Measurements from ENCODE around the gene TGM1.

Gene TGM1

DNA sequence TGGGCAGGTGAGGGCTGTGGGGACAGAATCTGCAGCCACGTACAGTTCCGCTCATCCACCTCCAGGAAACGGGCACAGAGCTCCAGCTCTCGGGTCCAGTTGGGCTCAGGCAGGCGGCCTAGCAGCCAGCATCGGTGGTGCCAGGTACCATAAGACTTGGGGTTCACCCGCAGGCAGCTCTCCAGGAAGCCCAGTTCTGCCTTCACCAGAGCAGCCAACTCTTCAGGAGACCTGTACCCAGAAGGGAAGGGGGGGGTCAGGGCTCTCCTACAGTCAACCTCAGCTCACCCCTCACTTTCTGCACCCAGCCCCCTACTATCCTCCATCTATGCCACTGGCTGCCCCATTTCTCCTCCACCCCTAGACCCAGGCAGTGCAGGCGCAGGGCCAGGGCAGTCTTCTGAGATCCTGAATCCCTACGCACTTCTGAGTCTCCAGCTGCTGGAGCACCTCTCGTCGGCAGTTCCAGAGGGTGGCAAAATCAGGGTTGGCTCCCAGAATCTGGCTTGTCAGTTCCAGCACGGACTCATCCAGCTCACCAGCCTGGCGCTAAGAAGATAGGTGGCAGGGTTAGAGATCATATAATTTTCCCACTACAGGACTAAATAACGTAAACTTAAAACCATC lies 7.0 kb upstream of the TGM1 start:
- FAIRE-seq: no peak

DNA sequence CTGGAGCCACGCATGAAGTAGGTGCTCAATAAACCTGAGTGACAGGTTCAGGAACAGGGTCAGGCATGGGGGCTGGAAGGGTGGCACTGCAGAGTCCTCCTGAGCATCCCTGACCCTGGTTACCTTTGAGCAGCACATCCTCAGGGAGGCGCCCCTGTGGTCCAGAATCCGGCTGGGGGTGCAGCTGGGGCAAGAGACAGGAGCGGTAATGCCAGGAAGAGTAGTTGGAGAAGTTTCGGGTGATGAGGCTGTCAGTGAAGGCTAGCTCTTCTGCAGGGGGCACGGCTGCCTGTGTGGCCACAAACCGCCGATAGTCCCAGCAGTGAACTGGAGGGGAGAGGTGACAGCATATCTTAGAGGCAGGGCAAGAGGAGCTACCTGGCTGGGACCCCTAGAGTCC lies 6.4 kb upstream of the TGM1 start:
- no peak for FAIRE-seq

DNA sequence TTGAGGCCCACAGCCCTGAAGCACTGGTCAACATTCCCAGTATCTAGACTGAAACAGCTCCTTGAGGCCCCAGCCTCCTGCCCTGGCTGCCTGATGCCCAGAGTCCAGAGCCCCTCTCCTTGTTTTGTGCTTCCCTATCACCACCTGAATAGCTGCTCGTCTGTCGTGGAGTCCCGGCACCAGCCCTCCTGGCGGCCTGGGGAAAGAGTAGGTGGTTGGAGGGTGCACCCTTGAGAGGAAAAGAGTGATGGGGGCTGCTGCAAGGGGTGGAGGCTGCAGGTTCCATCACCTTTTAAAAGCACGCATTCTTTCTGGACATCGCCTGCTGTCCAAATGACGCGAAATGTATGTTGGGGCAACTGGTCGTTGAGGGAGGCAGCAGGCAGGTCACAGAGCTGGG lies 5.2 kb upstream of the TGM1 start:
- no peak for FAIRE-seq

DNA sequence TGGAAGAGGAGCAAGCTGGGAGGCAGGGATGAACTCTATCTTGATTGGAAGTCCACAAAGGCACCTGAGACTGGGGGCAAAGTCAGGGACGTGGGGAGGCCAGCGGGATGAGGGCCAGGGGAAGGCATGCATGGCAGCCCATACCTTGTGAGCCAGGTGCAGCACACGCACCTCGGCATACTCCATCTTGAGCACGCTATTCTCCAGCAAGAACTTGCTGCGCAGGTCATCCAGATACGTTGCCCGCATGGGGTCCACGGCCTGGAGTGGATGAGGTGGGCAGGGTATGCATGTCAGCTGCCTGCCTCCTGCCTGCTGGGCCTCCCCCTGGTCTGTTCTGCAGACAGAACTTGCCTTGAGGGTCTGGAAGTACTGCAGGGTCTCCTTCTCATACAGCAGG lies 4.5 kb upstream of the TGM1 start:
- FAIRE-seq: no peak

DNA sequence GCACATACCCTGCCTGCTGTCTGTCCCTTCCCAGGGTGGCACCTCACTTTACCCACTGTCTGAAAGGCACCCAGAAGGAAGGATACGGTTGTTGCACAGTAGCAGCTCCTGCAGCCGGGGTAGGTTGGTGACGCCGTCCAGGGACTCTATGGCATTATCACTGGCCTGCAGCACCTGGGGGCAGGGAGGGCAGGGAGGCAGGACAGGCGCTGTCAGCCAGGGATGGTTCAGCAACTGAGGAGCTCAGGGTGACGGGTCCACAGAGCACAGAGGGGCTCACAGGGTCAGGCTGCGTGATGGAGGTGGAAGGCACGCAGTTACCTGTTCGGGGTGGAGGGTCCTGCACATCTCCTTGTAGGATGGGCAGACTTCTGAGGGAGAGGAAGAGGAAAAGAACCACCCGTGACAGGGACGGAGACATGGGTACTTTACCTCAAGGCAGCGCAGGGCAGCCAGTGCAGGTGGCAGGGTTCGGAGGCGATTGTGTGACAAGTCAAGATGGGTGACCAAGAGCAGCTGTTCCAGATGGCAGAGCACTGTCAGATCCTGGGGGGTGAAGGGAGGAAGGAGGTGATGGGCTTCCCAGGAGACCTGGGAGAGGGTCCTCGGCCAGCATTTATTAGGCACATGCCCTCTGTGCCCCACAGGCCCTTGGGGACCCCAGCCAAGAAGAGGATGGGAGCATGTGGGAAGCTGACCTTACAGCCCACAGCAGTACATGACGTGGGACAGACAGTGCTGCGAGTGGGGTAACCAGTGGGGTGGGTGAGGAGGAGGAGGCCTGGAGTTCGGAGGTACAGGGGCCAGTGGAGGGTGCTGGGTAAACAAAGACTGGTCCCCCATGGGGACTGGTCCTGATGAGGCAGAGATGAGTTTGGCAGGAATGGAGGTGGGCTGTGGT lies 3.6 kb upstream of the TGM1 start:
- FAIRE-seq: no peak

DNA sequence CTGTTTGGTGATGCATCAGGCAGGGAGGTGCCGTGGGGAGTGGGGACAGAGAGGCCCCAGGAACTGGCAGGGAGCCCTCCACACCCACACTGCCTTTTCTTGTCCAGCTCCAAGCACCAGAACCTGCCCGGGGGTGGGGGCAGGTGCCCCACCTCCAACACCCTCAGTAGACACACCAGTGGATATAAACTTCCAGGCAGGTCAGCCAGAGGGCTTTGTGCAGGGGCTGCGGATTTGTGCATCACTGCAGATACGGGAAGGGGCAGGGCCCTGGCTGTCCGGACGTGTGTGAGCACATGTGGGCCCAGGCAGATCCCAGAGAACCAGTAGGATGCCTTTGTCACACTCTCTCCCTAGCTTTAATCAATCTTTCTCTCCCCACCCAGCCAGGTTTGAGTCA lies 1.3 kb upstream of the TGM1 start:
- no peak for FAIRE-seq

DNA sequence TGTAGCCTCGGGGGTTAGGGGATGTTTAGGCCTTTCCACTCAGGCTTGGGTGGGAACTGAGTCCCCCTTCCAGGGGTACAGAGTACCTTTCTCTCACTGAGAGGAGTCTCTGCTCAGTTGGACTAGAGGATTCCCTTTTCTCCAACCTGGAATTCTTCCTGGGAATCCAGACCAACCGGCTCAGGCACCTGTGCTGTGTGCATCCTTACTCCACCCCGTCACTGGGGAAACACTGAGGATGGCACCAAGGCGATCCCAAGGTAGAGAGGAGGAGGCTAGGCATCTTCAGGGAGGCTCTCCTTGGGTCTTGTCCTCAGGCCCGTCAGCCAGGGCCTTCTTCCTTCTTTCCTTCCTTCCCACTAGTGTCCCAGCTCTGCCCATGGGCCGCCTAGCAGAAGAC lies 871 bp upstream of the TGM1 start:
- FAIRE-seq: no peak

DNA sequence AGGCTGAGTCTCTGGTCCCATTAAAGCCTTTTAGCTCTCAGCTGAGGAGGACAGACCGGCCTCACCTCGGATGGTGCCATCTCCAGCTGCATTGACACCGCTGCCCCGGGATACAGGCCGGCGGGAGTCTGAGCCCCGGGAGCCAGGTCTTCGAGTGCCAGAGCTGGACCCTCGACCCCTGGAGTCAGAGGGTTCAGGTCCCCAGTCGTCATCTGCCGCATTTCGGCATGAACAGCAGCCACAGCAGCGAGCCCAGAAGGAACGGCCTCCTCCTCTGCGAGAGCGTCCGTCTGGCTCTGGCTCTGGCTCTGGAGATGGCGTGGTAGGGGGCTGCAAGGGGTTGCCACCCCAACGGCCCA lies 1.0 kb downstream of the TGM1 start:
- FAIRE-seq: no peak

DNA sequence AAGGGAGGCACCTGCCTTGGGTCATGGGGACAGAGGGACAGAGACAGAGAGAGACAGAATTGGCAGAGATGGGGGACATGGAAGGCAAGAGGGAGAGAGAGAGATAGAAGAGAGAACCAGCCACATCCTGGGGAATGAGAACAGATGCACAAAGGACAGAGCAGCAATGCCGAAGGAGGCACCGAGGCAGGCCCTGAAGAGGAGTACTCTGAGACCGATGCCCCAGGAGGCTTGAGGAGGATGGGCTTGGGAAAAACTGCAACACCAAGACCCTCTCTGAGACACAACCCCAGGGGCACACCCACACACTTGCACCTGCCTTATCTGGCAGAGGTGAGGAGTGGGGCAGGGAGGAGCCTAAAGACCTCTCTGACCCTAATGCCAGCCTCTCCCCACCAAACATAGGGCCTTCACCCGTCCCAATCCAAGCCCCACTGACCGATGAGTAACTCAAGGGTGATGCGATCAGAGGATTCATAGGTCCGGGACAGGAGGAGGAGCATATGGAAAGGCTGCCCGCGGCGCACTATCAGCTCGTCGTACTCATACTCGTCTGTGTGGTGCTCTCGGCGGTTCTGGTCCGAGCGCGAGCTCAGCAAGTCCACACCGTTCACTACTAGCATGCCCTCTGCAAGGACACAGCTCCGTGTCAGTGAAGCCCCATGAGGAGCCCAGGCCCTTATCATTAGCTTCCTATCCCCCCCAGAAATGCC lies 1.6 kb downstream of the TGM1 start:
- FAIRE-seq: no peak

DNA sequence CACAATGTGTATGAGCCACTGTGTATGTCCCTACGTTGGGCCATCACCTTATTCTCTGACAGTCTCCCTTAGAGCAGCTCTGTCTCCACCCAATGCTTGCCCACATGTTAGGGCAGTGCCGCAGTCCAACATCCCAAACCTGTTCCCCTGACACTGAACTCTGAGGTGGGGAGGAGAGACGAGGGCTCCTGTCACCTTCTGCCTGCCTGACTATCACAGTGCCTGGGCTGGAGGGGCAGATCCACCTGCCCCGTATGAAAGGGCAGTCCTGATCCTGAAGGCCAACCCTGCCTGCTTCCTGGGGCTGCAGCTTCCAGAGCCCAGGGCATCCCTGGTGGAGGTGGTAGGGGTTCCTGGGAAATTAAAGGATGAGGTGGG lies 2.2 kb downstream of the TGM1 start:
- no peak for FAIRE-seq

DNA sequence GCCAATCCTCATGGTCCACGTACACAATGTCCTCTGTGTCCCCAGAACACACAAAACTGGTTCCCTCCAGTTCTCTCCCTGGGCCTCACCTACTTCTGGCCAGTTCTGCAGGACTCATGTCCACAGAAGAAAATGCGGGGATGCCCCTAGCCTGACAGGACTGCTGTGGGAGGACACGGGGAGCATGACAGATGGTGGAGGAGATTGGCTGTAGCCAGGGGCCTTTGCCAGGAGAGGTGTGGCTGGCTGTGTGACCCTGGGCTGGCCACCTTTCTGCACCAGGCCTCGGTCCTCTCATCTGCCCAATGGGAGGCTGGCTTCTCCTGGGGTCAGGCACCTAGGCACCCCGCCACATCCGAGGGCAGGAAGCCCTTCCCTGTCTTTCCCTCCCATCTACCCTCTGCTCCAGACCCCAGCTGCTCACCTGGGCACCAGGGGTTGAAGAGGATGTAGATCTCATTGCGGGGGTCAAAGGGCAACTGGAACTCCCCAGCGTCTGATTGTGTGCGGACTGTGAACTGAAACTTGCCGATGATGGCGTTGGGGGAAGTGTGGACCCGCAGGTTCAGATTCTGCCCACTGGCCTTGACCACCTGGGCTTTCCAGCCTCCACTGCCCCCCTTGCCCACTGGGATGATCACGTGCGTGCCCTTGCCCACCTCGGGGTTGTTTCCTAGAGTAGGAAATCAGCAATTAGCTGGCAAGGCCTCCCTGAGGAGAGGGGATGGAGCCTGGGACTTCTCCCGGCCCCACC lies 2.8 kb downstream of the TGM1 start:
- FAIRE-seq: no peak

DNA sequence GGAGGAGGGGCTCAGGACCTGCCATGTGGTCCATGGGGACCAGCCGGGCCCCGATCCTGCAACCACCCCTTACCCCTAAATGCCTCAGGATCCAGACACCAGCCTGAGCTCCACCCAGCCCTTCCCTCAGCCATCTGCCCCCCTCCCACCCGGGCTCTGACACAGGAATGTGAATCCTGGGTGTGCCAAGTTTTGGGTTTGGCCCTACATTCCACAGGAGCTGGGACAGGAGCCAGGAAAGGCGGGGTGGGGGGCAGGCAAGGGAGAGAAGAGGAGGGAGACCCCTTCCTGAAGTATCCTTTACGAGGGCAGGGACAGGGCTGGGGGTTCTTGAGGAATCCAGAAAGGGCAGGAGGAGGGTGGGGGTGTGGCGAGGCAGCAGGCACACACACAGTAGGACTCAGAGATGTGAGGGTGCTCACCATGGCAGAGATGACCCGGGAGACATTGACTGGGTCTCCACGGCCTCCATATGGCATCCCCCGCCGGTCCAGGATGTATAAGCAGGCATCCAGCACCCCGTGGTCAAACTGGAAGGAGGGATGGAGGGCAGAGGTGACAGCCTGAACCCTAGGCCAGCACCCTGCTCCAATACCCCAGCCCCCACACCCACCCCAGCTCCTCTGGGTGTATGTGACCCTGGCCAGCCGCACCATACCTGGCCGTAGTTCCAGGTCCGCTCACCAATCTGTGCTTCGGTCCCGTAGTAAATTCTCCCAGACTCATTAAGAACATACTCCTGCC lies 3.5 kb downstream of the TGM1 start:
- no peak for FAIRE-seq

DNA sequence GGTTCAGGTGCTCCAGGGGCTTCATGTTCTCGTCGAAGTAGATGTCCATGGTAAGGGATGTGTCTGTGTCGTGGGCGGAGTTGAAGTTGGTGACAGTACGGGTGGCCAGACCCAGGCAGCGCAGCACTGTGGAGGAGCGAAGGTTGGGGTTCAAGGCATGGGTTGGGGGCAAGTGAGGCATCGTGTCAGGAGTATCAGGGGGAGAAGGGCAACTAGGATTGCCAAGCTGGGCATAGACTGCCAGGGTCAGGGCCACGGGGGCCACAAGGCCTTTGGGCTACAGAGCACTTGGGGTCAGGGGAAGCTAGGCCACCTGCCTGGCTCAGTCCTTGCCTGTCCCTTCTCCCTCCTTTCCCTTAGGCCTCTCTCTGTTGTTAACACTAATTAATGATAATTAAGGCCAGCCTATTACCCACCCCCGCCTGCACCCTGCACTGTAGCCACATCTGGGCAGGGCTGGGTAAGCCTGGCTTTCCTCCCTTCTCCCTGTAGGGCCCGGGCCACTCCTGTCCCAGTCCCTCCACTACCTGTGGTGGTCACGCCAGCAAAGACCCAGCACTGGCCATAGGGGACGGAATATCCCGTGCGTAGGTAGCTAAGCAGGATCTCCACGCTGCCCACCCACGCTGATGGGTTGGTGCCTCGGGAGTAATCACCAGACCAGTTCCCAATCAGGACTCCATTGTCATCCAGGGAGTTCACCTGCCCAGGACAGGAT lies 4.3 kb downstream of the TGM1 start:
- FAIRE-seq: no peak

DNA sequence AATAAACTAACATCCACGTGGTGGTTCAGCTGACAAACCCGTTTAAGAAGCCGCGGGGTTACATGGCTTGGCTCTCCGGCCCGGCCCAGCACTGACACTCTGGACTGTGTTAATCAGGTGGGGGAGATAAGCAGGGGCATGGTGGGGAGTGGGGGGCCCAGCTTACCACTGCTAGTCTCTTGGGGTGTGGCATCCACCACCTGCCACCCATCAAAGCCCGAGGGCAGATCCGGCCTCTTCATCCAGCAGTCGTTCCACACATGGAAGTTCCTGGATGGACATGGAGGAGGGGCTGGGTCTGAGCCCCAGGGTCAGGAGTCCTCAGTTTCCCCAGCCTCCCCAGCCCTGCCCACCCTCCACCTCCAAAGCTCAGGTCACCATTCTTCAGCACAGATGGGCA lies 4.9 kb downstream of the TGM1 start:
- FAIRE-seq: no peak

DNA sequence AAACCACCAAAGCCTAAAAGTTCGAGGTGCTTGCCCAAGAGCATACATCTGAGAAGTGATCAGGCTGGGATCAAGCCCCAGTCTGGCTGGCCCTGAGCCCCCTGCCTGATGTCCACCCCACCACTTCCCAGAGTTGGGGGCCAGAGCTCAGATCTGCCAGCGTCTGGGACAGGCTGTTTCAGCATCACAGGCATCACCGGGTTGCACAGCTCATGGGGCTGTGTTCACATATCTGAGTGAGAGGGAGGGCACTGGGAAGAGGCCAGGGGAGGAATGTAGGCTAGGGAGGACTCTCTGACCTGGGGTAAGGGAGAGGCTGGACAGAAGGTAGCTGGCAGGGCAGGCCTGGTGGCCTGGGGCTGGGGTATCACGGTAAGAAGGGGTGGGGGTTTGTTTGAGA lies 6.0 kb downstream of the TGM1 start:
- FAIRE-seq: no peak

DNA sequence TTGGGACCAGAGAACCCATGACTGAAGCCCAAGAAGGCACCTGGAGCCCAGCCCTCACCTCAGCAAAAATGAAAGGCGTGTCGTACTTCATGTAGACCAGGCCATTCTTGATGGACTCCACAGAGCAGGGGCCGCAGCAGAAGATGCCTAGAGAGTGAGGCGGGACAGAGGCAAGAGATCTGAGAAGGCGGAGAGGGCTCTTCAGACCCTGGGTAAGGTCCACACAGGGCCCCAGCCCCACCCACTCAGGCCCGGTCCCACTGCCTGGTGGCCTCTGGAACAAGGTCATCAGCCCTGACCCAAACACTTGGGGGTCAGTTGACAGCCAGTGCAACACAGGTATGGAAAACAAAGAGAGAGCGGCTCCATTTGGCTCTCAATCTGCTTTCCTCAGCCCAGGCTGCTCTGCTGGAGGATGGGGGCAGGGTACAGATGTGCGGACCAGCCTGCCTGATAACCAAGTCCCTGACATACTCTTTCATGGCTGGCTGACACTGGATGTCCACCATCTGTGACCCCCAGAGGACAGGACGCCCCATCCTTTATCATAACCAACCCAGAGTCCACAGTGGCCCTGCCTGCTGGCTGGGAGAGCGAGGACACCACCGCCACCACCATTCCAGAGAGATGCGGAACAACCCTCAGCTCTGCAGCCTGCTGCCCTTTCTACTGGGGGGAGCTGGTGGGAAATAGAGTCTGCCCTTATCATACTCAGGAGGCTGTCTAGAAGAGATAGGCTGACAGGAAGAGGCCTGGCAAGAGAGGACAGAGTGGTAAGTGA lies 6.9 kb downstream of the TGM1 start:
- FAIRE-seq: no peak

DNA sequence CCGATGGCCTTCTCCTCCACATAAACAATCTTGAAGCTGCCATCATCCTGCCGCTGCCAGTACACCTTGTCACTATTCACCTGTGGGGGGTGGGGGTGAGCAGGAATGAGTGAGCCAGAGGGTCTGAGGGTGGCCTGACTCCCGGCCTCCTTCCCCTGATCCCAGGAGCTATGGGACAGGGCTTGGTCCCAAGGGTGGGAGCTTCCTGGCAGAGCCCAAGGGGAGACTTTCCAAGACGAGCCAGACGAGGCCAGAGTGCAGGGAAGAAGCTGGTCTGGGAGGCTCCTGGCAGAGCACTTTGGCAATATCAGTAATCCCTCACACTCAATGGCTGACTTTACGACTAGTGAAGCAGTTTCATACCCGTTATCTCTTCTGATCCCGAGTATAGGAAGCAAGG lies 7.5 kb downstream of the TGM1 start:
- FAIRE-seq: no peak

DNA sequence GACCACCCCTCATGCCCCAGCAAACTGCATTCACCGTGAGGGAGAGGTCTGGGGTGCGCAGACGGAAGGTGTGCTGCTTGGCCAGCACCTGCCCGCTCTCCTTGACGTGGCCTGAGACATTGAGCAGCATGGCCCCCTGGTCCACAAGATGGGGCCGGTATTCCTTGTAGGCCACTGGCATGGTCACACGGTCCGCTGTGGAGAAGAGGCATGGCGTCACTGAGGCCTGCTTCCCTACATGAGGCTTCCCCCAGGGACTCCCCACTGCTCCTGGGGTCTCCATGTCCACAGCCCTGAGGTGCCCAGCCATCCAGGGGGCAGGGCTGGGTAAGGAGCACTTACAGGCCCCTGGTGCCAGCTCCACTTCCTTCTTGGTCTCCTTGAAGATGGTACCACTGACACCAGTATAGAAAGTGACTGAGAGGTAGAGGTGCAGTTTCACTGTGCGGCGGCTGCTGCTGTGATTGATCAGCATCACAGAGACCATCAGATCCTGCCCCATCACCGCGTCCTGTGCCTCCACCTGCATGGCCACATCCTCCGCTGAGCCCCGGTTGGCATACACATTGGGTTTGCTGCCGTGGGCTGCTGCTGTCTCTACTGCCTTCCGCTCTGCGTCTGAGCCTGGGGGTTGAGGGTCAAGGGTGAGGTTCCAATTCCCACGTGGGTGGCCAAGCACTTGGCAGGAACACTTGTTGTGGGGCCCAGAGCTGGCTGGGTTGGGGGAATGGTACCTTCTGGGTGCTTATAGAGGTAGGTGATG lies 8.2 kb downstream of the TGM1 start:
- no peak for FAIRE-seq

DNA sequence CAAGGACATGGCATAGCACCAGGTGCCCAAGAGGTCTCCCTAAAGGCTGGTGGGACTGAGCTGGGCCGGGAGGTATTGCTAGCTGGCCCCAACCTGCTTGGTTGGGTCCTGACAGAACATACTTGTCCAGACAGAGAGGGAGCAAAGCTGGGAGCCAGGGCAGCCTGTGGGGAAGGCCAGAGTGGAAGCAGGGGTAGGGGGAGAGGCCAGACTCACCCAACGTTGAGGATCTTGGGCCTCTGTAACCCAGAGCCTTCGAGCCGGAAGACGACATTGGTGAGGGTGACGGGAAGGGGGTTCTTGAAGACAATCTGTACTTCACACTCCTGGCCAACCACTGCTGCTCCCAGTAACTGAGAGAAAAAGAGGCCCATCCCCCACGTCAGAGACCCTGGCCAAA lies 9.0 kb downstream of the TGM1 start:
- FAIRE-seq: no peak
